ENCODE measurements around the gene METTL9. TPM values are rescaled to one million over a fixed set of nuclear protein-coding genes. Genes with fewer than 3 reads are reported as not detected.

The METTL9 gene
- total and polyA plus RNA-seq, 9 of the 15 experiments (the other 6 are each of a cell fraction or from before 2014, with no cell fraction given), result 12.2 to 107 (median 79.1) TPM

DNA sequence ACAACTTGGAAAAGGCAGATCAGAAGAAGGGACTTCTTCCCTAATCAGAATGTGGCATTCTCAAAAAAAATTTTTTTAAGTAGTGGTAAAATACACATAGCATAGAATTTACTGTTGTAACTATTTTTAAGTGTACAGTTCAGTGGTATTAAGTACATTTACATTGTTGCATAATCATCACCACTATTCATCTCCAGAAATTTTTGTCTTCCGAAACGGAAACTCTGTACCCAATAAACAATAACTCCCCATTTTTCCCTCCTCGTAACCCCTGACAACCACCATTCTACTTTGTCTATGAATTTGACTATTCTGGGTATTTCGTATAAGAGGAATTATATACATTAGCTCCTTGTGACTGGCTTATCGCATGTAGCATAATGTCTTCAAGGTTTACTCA, 18.9 kb downstream of the METTL9 start:
- ChIA-PET CTCF (ENCODE audit: low intra/inter-chr PET ratio) (no interaction called here), POLR2A (interaction anchor here (0.8 to 1.8 kb wide), 2 partner anchors 14 to 19 kb away, joined by 3 to 6 read pairs; partner anchors contain the start of gene METTL9)
- Histone ChIP-seq H3K4me3 (no peak overlapping the region), H3K9me3 (replicated peaks; ENCODE audit: control insufficient read depth, insufficient read depth, low read depth, low read length) (no peaks in the 10 kb centered on the region), H3K36me3 (ENCODE audit: control insufficient read depth, insufficient read depth, low read length) (peaks cover 47% of the 10 kb centered on the region), H2AFZ (ENCODE audit: low read depth, low read length) (no peak overlapping the region), H3K9ac (ENCODE audit: insufficient read depth in 1 of 2, low read depth in 2 of 2, low read length in 2 of 2) (no peak overlapping the region), H3K9me1 (ENCODE audit: control insufficient read depth, insufficient read depth, low read length) (no peaks in the 10 kb centered on the region), H3K27ac (ENCODE audit: extremely low read depth, low read depth, low read length) (no peak overlapping the region), H3K4me1 (replicated peaks in 1 of 2; ENCODE audit: control insufficient read depth in 2 of 2, insufficient read depth in 2 of 2, low read length in 2 of 2) (peaks cover 3 to 19% of the 10 kb centered on the region in 2 experiments; a peak in 4 of 5 replicates), H3K79me2 (ENCODE audit: control insufficient read depth, insufficient read depth, low read length) (peaks cover 22% of the 10 kb centered on the region), H3K4me2 (ENCODE audit: insufficient read depth, low read length) (no peak overlapping the region), H4K20me1 (replicated peaks; ENCODE audit: control insufficient read depth, insufficient read depth, low read length) (peaks cover 11% of the 10 kb centered on the region; the same call in 1 of the 2 replicates), H3K27me3 (ENCODE audit: control insufficient read depth in 2 of 2, insufficient read depth in 2 of 2, low read length in 2 of 2) (no peaks in the 10 kb centered on the region)
- FAIRE-seq, result no peak
- no peak for DNase-seq (ENCODE audit: extremely low read depth in 1 of 4, low spot score in 3 of 4)
- intact Hi-C loops (cut with micrococcal nuclease), result no loop called here
- TF ChIP-seq DPF2 (IDR thresholded peaks at IDR 0.05) (no peak), CEBPG (CRISPR knock-in tag; IDR thresholded peaks at IDR 0.05) (no peak), CEBPG (tag; conservative IDR thresholded peaks at IDR 0.05 in 1 of 2, IDR thresholded peaks at IDR 0.05 in 1 of 2) (peak; percentile 54 to 59; a peak in 3 of 4 replicates), CEBPB (tag; IDR thresholded peaks at IDR 0.05) (peak; percentile 31; the same call in 1 of the 2 replicates), RFX7 (CRISPR knock-in tag; IDR thresholded peaks at IDR 0.05) (no peak), TAF9B (IDR thresholded peaks at IDR 0.05; ENCODE audit: partially characterized antibody) (no peak), YY1 (IDR thresholded peaks at IDR 0.05; ENCODE audit: borderline replicate concordance in 1 of 3, control insufficient read depth in 1 of 3, extremely low read depth in 1 of 3, insufficient read depth in 3 of 3, insufficient read length in 1 of 3, insufficient replicate concordance in 2 of 3, low read depth in 1 of 3, low read length in 2 of 3) (no peak), ZBTB7A (IDR thresholded peaks at IDR 0.05; ENCODE audit: borderline replicate concordance, control insufficient read depth, low read depth, low read length) (no peak)
- TF ChIP-seq, protein P1, sequence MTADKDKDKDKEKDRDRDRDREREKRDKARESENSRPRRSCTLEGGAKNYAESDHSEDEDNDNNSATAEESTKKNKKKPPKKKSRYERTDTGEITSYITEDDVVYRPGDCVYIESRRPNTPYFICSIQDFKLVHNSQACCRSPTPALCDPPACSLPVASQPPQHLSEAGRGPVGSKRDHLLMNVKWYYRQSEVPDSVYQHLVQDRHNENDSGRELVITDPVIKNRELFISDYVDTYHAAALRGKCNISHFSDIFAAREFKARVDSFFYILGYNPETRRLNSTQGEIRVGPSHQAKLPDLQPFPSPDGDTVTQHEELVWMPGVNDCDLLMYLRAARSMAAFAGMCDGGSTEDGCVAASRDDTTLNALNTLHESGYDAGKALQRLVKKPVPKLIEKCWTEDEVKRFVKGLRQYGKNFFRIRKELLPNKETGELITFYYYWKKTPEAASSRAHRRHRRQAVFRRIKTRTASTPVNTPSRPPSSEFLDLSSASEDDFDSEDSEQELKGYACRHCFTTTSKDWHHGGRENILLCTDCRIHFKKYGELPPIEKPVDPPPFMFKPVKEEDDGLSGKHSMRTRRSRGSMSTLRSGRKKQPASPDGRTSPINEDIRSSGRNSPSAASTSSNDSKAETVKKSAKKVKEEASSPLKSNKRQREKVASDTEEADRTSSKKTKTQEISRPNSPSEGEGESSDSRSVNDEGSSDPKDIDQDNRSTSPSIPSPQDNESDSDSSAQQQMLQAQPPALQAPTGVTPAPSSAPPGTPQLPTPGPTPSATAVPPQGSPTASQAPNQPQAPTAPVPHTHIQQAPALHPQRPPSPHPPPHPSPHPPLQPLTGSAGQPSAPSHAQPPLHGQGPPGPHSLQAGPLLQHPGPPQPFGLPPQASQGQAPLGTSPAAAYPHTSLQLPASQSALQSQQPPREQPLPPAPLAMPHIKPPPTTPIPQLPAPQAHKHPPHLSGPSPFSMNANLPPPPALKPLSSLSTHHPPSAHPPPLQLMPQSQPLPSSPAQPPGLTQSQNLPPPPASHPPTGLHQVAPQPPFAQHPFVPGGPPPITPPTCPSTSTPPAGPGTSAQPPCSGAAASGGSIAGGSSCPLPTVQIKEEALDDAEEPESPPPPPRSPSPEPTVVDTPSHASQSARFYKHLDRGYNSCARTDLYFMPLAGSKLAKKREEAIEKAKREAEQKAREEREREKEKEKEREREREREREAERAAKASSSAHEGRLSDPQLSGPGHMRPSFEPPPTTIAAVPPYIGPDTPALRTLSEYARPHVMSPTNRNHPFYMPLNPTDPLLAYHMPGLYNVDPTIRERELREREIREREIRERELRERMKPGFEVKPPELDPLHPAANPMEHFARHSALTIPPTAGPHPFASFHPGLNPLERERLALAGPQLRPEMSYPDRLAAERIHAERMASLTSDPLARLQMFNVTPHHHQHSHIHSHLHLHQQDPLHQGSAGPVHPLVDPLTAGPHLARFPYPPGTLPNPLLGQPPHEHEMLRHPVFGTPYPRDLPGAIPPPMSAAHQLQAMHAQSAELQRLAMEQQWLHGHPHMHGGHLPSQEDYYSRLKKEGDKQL (CRISPR knock-in tag; IDR thresholded peaks at IDR 0.05; ENCODE audit: borderline replicate concordance), result no peak
- ATAC-seq, result no peak
- no TSS peak for BruUV-seq (replicated peaks)
- 93% methylated on average over 5 of the region's 5 CpGs for WGBS (ENCODE audit: insufficient coverage, low coverage, missing lambda C conversion rate)
- in situ Hi-C loops (cut with MboI), result no loop called here

Data from K562 (cell line).